ENCODE measurements around the gene COLEC11. TPM values are rescaled to one million over a fixed set of nuclear protein-coding genes. Genes with fewer than 3 reads are reported as not detected.

The COLEC11 gene
- total and polyA plus RNA-seq, 10 of the 15 experiments (the other 5 are each of a cell fraction or from before 2014, with no cell fraction given), result 0.08 to 0.74 (median 0.14) TPM; not detected in 4

DNA sequence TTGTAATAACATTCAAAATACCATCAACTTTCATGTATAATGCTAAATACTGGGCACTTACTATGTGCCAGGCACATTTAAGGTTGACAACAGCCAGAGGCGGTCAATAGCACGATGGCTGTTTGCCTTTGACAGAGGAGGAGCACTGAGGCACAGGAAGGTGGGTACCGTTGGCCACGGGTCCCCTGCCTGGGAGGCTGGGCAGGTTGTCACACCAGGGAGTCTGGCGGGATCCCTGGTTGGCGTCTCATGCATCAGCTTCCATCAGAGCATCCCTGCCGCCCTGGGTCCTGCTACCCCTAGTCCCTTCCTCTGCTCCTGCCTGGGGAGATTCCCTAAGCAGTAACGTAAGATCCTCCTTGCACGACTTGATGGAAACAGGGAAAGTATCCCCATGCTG is 82.5 kb downstream of the COLEC11 start:
- no peaks in the 10 kb centered on the region for H3K4me1 ChIP-seq (ENCODE audit: control insufficient read depth, insufficient read depth, low read length)
- TF ChIP-seq, protein P1, sequence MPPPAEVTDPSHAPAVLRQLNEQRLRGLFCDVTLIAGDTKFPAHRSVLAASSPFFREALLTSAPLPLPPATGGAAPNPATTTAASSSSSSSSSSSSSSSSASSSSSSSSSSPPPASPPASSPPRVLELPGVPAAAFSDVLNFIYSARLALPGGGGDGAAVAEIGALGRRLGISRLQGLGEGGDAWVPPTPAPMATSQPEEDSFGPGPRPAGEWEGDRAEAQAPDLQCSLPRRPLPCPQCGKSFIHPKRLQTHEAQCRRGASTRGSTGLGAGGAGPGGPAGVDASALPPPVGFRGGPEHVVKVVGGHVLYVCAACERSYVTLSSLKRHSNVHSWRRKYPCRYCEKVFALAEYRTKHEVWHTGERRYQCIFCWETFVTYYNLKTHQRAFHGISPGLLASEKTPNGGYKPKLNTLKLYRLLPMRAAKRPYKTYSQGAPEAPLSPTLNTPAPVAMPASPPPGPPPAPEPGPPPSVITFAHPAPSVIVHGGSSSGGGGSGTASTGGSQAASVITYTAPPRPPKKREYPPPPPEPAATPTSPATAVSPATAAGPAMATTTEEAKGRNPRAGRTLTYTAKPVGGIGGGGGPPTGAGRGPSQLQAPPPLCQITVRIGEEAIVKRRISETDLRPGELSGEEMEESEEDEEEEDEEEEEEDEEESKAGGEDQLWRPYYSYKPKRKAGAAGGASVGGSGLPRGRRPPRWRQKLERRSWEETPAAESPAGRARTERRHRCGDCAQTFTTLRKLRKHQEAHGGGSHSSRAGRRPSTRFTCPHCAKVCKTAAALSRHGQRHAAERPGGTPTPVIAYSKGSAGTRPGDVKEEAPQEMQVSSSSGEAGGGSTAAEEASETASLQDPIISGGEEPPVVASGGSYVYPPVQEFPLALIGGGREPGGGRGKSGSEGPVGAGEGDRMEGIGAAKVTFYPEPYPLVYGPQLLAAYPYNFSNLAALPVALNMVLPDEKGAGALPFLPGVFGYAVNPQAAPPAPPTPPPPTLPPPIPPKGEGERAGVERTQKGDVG (CRISPR knock-in tag; IDR thresholded peaks at IDR 0.05), result no peak
- ChIA-PET RAD21 (ENCODE audit: unreplicated experiment) (no interaction called here), SMC1A (ENCODE audit: uncharacterized antibody, unreplicated experiment) (no interaction called here), CTCF (no interaction called here), POLR2A (no interaction called here)
- no peaks in the 10 kb centered on the region for H3K36me3 ChIP-seq (ENCODE audit: control insufficient read depth in 2 of 2, insufficient read depth in 2 of 2, low read length in 1 of 2)
- no peak for FAIRE-seq
- H3K9ac ChIP-seq (ENCODE audit: control insufficient read depth, insufficient read depth, low read length), result no peak overlapping the region
- no TSS peak for BruUV-seq (replicated peaks)
- no peaks in the 10 kb centered on the region for H4K20me1 ChIP-seq (ENCODE audit: control insufficient read depth, insufficient read depth)
- no peak for ATAC-seq
- no peak overlapping the region for H3K27ac ChIP-seq (ENCODE audit: control insufficient read depth, insufficient read depth)
- intact Hi-C loops (cut with micrococcal nuclease; ENCODE audit: unreplicated experiment), result no loop called here
- no peak overlapping the region for H2AFZ ChIP-seq (ENCODE audit: control insufficient read depth, low read depth, low read length)
- H3K9me3 ChIP-seq (replicated peaks; ENCODE audit: control insufficient read depth, insufficient read depth, low read length), result no peaks in the 10 kb centered on the region
- no peak overlapping the region for H3K4me2 ChIP-seq (ENCODE audit: control insufficient read depth, insufficient read depth)
- peaks cover 0 to 3% of the 10 kb centered on the region in 2 experiments for H3K27me3 ChIP-seq (replicated peaks in 1 of 2; ENCODE audit: control insufficient read depth in 2 of 2, insufficient read depth in 2 of 2, low read length in 1 of 2)
- in situ Hi-C loops (cut with MboI), result no loop called here
- no peaks in the 10 kb centered on the region for H3K79me2 ChIP-seq (ENCODE audit: control insufficient read depth, insufficient read depth, low read length)
- H3K4me3 ChIP-seq, result no peak overlapping the region
- DNase-seq (ENCODE audit: low read depth, low spot score), result no peak
- WGBS (ENCODE audit: insufficient coverage, insufficient replicate concordance, low lambda C conversion rate, missing lambda C conversion rate), result 51% methylated on average over 9 of the region's 9 CpGs

DNA sequence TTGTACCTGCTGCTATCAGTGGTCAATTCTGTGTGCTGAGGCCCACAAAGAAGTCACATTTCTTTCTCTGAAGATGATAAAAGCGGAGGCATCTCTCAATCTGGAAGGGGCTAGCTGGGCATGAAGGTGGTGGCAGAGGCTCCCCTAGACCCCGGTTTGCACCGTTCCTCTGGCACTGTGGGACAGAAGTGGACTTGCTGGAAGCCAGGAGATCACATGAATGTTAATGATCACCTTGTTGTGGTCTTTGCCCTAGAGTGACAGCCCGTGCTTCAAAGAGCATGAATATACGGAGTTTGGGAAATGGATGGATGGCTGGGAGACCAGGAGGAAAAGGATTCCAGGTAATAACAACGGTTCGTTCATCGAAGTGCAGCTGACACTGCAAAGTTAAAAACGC is 83.3 kb downstream of the COLEC11 start:
- no peak overlapping the region for H3K4me3 ChIP-seq
- no peaks in the 10 kb centered on the region for H3K36me3 ChIP-seq (ENCODE audit: control insufficient read depth in 2 of 2, insufficient read depth in 2 of 2, low read length in 1 of 2)
- in situ Hi-C loops (cut with MboI) (no loop called here), intact Hi-C loops (cut with micrococcal nuclease; ENCODE audit: unreplicated experiment) (no loop called here)
- H3K4me1 ChIP-seq (ENCODE audit: control insufficient read depth, insufficient read depth, low read length), result no peaks in the 10 kb centered on the region
- H3K9me3 ChIP-seq (replicated peaks; ENCODE audit: control insufficient read depth, insufficient read depth, low read length), result no peaks in the 10 kb centered on the region
- SMC1A ChIA-PET (ENCODE audit: uncharacterized antibody, unreplicated experiment), result no interaction called here
- no TSS peak for BruUV-seq (replicated peaks)
- ATAC-seq (no peak), DNase-seq (ENCODE audit: low read depth, low spot score) (no peak), FAIRE-seq (no peak)
- POLR2A ChIA-PET, result no interaction called here
- H2AFZ ChIP-seq (ENCODE audit: control insufficient read depth, low read depth, low read length), result no peak overlapping the region
- TF ChIP-seq EGR1 (IDR thresholded peaks at IDR 0.05; ENCODE audit: borderline replicate concordance in 1 of 2, low read depth in 2 of 2, low read length in 2 of 2) (no peak), NFIC (IDR thresholded peaks at IDR 0.05; ENCODE audit: low read depth, low read length) (no peak), CREB1 (IDR thresholded peaks at IDR 0.05; ENCODE audit: low read depth) (no peak), RFX5 (IDR thresholded peaks at IDR 0.05; ENCODE audit: low read depth, low read length) (no peak), SMC3 (IDR thresholded peaks at IDR 0.05; ENCODE audit: borderline replicate concordance, low read length) (no peak), MEF2A (IDR thresholded peaks at IDR 0.05; ENCODE audit: insufficient read depth, low read depth, low read length) (no peak), ZZZ3 (IDR thresholded peaks at IDR 0.05; ENCODE audit: control insufficient read depth, insufficient read length, low read depth) (no peak)
- TF ChIP-seq, protein P2, sequence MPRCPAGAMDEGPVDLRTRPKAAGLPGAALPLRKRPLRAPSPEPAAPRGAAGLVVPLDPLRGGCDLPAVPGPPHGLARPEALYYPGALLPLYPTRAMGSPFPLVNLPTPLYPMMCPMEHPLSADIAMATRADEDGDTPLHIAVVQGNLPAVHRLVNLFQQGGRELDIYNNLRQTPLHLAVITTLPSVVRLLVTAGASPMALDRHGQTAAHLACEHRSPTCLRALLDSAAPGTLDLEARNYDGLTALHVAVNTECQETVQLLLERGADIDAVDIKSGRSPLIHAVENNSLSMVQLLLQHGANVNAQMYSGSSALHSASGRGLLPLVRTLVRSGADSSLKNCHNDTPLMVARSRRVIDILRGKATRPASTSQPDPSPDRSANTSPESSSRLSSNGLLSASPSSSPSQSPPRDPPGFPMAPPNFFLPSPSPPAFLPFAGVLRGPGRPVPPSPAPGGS (IDR thresholded peaks at IDR 0.05; ENCODE audit: borderline replicate concordance, insufficient read depth, low read depth, low read length, poor library complexity, severe bottlenecking), result no peak
- TF ChIP-seq, protein P3, sequence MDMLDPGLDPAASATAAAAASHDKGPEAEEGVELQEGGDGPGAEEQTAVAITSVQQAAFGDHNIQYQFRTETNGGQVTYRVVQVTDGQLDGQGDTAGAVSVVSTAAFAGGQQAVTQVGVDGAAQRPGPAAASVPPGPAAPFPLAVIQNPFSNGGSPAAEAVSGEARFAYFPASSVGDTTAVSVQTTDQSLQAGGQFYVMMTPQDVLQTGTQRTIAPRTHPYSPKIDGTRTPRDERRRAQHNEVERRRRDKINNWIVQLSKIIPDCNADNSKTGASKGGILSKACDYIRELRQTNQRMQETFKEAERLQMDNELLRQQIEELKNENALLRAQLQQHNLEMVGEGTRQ (IDR thresholded peaks at IDR 0.05; ENCODE audit: borderline replicate concordance, low read depth, low read length), result no peak
- H3K79me2 ChIP-seq (ENCODE audit: control insufficient read depth, insufficient read depth, low read length), result no peaks in the 10 kb centered on the region
- peaks cover 0 to 3% of the 10 kb centered on the region in 2 experiments for H3K27me3 ChIP-seq (replicated peaks in 1 of 2; ENCODE audit: control insufficient read depth in 2 of 2, insufficient read depth in 2 of 2, low read length in 1 of 2)
- H3K9ac ChIP-seq (ENCODE audit: control insufficient read depth, insufficient read depth, low read length), result no peak overlapping the region
- no peak overlapping the region for H3K4me2 ChIP-seq (ENCODE audit: control insufficient read depth, insufficient read depth)
- WGBS (ENCODE audit: insufficient coverage, insufficient replicate concordance, low lambda C conversion rate, missing lambda C conversion rate), result 28% methylated on average over 9 of the region's 9 CpGs
- RAD21 ChIA-PET (ENCODE audit: unreplicated experiment), result no interaction called here
- CTCF ChIA-PET, result no interaction called here
- no peaks in the 10 kb centered on the region for H4K20me1 ChIP-seq (ENCODE audit: control insufficient read depth, insufficient read depth)
- H3K27ac ChIP-seq (ENCODE audit: control insufficient read depth, insufficient read depth), result no peak overlapping the region

Measured in GM12878 (cell line).